ENCODE measurements around the gene TMEM205. TPM values are rescaled to one million over a fixed set of nuclear protein-coding genes. Genes with fewer than 3 reads are reported as not detected.
"Not testable (repeated sequence)": the region's sequence is repeated elsewhere in the genome, so short reads cannot be mapped to it uniquely, and the experiment has no call there.

TMEM205 gene
- total RNA-seq, 4 donors from 2014 or later: 80.1 to 173 (median 129) TPM

DNA sequence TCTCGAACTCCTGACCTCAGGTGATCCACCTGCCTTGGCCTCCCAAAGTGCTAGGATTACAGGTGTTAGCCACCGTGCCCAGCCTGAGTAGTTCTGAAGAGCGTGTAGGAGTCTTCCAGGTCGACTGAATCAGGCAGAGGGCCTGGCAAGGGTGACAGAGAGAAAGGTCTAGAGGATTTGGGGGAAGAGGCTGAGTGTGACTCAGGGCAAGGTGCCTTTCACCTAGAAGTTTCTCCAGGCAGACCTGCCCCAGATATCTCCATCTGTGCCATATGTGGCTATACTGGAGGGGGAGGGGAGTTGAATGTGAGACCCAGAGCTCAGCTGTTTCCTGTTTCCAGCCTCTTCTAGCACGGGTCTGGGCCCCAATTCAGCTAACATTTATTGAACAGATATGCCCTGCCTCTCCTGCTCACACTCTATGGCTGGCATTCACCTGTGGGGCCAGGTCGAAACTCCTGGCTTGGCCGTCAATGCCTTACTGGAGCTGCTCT, 1.5 kb upstream of the TMEM205 start:
- DNase-seq: no peak
- 69 to 71% methylated on average over 3 to 6 of the region's 7 CpGs for WGBS, 2 donors
- Histone ChIP-seq H3K27me3 (no peaks in the 10 kb centered on the region), H3K4me3 (no peak overlapping the region), H3K36me3 (peaks cover 0 to 4% (median 0%) of the 10 kb centered on the region in 3 donors), H3K4me1 (peaks cover 27 to 47% (median 33%) of the 10 kb centered on the region in 3 donors), H3K9me3 (no peaks in the 10 kb centered on the region), H3K27ac (peak overlapping the region in 1 of 4 donors; percentile 86)
- intact Hi-C loops (cut with DNase I): no loop called here
- TF ChIP-seq CTCF (IDR thresholded peaks at IDR 0.05): no peak
- no peak for TF ChIP-seq POLR2A (IDR thresholded peaks at IDR 0.05)

- no peaks in the 10 kb centered on the region for H3K27me3 ChIP-seq
- no peak for TF ChIP-seq POLR2A (IDR thresholded peaks at IDR 0.05)
- no peak for TF ChIP-seq CTCF (IDR thresholded peaks at IDR 0.05)
- WGBS, 2 donors: 38 to 43% methylated on average over 5 to 10 of the region's 15 CpGs
- peaks cover 27 to 50% (median 33%) of the 10 kb centered on the region in 3 donors for H3K4me1 ChIP-seq
- no peaks in the 10 kb centered on the region for H3K9me3 ChIP-seq
- H3K27ac ChIP-seq: peak overlapping the region; percentile 85 to 94 (median 88)
- H3K36me3 ChIP-seq: peaks cover 0 to 18% (median 0%) of the 10 kb centered on the region in 3 donors
- DNase-seq: no peak
- H3K4me3 ChIP-seq: peak overlapping the region; percentile 56 to 91 (median 79)
- intact Hi-C loops (cut with DNase I): no loop called here
Measured at GRCh38 chr19:11345122-11345803, 805 bp downstream of the TMEM205 start.

- Histone ChIP-seq H3K36me3 (peaks cover 0 to 23% (median 0%) of the 10 kb centered on the region in 3 donors), H3K4me3 (no peak overlapping the region), H3K27me3 (no peaks in the 10 kb centered on the region), H3K4me1 (peaks cover 42 to 75% (median 48%) of the 10 kb centered on the region in 3 donors), H3K27ac (no peak overlapping the region), H3K9me3 (no peaks in the 10 kb centered on the region)
- 89 to 91% methylated on average over 3 of the region's 3 CpGs for WGBS, 2 donors
- no peak for DNase-seq
- intact Hi-C loops (cut with DNase I): no loop called here
- TF ChIP-seq CTCF (IDR thresholded peaks at IDR 0.05): no peak
- TF ChIP-seq POLR2A (IDR thresholded peaks at IDR 0.05): no peak
Measured at GRCh38 chr19:11342429-11342828, 3.6 kb downstream of the TMEM205 start.

GRCh38 chr19:11340099-11340467, 6.0 kb downstream of the TMEM205 start:
- peak overlapping the region in 3 of 4 donors; percentile 80 to 88 (median 84) for H3K4me3 ChIP-seq
- 75 to 82% methylated on average over 7 to 8 of the region's 8 CpGs for WGBS, 2 donors
- H3K27me3 ChIP-seq; intact Hi-C loops (cut with DNase I); H3K9me3 ChIP-seq; DNase-seq: not testable (repeated sequence)
- H3K4me1 ChIP-seq: peaks cover 33 to 63% (median 35%) of the 10 kb centered on the region in 3 donors
- peak overlapping the region in 3 of 4 donors; percentile 91 to 94 (median 92) for H3K27ac ChIP-seq
- H3K36me3 ChIP-seq: peaks cover 20 to 46% (median 22%) of the 10 kb centered on the region in 3 donors

- H3K4me1 ChIP-seq: peaks cover 27 to 57% (median 29%) of the 10 kb centered on the region in 3 donors
- 0 to 11% methylated on average over 2 to 18 of the region's 53 CpGs for WGBS, 2 donors
- H3K9me3 ChIP-seq: no peaks in the 10 kb centered on the region
- no peaks in the 10 kb centered on the region for H3K27me3 ChIP-seq
- H3K4me3 ChIP-seq: peak within 1 kb of the TSS; percentile 80 to 98 (median 86)
- peak; percentile 51 for DNase-seq
- intact Hi-C loops (cut with DNase I): no loop called here
- H3K36me3 ChIP-seq: peaks cover 26 to 52% (median 26%) of the 10 kb centered on the region in 3 donors
- peak in 2 of 4 donors; percentile 67 to 84 for TF ChIP-seq POLR2A (IDR thresholded peaks at IDR 0.05)
- TF ChIP-seq CTCF (IDR thresholded peaks at IDR 0.05): no peak
- peak within 1 kb of the TSS; percentile 91 to 95 (median 93) for H3K27ac ChIP-seq
Measured at GRCh38 chr19:11339254-11340098, 6.6 kb downstream of the TMEM205 start, which contains the start of gene RAB3D. Gene RAB3D (minus strand): TSS chr19:11339657. CDS start chr19:11337399, 2,258 bp downstream.
